NCI-H2227 (cell line): ENCODE results near the gene IGFALS.

Experiments used
- DNase-seq: peaks from one replicate; lab custom pipeline; 2025; ENCODE audit not compliant: unreplicated experiment; lab: John Stamatoyannopoulos, UW

IGFALS gene

GRCh38 chr16:1777375-1778199, 15.9 kb downstream of the IGFALS start:
- DNase-seq, result no peak

- no peak for DNase-seq
These were observed 16.5 kb downstream of the IGFALS start for GRCh38 chr16:1776991-1777374.

- DNase-seq, result no peak
These were observed 16.9 kb downstream of the IGFALS start for GRCh38 chr16:1776672-1776955.

- DNase-seq, result no peak
These were observed 17.4 kb downstream of the IGFALS start for GRCh38 chr16:1775846-1776671.

GRCh38 chr16:1775006-1775845, 18.3 kb downstream of the IGFALS start:
- no peak for DNase-seq

GRCh38 chr16:1774448-1774780, 19.1 kb downstream of the IGFALS start:
- DNase-seq, result no peak

- no peak for DNase-seq
These were observed 19.6 kb downstream of the IGFALS start for GRCh38 chr16:1773703-1774447.

GRCh38 chr16:1772908-1773702, 20.4 kb downstream of the IGFALS start, which contains the start of gene MRPS34:
TSS of gene MRPS34 (minus strand) at chr16:1773134. CDS start at chr16:1773119, 15 bp downstream.
- DNase-seq, result peak; percentile 94

GRCh38 chr16:1772362-1772907, 21.1 kb downstream of the IGFALS start, which contains the start of gene EME2:
TSS of gene EME2 (plus strand) at chr16:1772810. CDS start at chr16:1773228, 418 bp downstream.
- DNase-seq, result peak; percentile 71

- DNase-seq, result no peak
These were observed 21.6 kb downstream of the IGFALS start for GRCh38 chr16:1771864-1772361.

GRCh38 chr16:1771188-1771863, 22.2 kb downstream of the IGFALS start, which contains the start of gene NME3:
TSS of gene NME3 (minus strand) at chr16:1771543. CDS start at chr16:1771534, 9 bp downstream.
- DNase-seq, result peak; percentile 68

GRCh38 chr16:1770328-1771187, 22.9 kb downstream of the IGFALS start:
- peak; percentile 84 for DNase-seq

- DNase-seq, result no peak
These were observed 23.9 kb downstream of the IGFALS start for GRCh38 chr16:1769402-1770300.

GRCh38 chr16:1768767-1769401, 24.6 kb downstream of the IGFALS start:
- DNase-seq, result no peak

- no peak for DNase-seq
These were observed 25.3 kb downstream of the IGFALS start for GRCh38 chr16:1768061-1768766.
